ENCODE measurements around the gene MAN2A2.

The MAN2A2 gene

DNA sequence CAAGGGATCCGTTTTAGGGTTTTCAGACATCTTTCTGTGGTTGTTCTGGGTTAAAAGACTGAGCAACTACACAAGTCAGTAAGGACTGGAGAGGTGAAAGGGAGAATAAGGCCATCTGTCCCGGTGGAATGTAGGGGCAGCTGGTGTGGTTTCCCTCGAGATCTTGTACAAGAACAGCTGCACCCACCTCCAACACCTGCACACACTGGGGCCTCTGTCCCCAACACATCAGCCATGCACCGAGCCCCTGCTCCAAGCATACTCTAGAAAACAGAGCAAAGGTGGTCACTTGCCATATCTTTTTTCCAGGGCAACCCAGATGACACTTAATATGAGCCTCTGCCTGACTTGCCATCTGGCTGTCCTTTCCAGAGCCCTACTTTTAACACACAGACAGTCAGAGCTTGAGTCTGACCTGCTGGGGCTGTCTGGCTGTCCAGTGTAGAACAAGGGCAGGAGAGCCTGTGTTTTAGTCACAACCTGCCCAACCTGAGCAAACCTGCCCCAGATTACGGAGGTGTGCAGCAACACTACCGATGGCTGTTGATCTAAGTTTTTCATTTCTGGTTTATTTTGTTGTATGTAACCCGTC, 12.2 kb downstream of the MAN2A2 start:
- Histone ChIP-seq H3K27me3 (ENCODE audit: control insufficient read depth, low read length) (no peaks in the 10 kb centered on the region), H3K4me1 (ENCODE audit: control insufficient read depth, low read length) (peaks cover 12% of the 10 kb centered on the region), H3K79me2 (ENCODE audit: control insufficient read depth, low read length) (no peaks in the 10 kb centered on the region), H3K27ac (ENCODE audit: low read depth, low read length) (0 out of 2 replicates have a peak overlapping the region, but pooled peaks have one; percentile 15), H3K36me3 (ENCODE audit: control insufficient read depth, low read length) (peaks cover 98% of the 10 kb centered on the region), H3F3A (ENCODE audit: control insufficient read depth, insufficient read depth) (no peaks in the 10 kb centered on the region), H3K9me3 (ENCODE audit: control insufficient read depth, insufficient read depth, low read length) (no peaks in the 10 kb centered on the region), H3K4me2 (ENCODE audit: low read length) (no peak overlapping the region), H3K9me2 (replicated peaks; ENCODE audit: control insufficient read depth, low read length) (no peaks in the 10 kb centered on the region), H3K4me3 (ENCODE audit: low read length) (no peak overlapping the region), H4K20me1 (ENCODE audit: control insufficient read depth, insufficient read depth, low read depth, low read length) (no peaks in the 10 kb centered on the region)
- TF ChIP-seq, protein P1, sequence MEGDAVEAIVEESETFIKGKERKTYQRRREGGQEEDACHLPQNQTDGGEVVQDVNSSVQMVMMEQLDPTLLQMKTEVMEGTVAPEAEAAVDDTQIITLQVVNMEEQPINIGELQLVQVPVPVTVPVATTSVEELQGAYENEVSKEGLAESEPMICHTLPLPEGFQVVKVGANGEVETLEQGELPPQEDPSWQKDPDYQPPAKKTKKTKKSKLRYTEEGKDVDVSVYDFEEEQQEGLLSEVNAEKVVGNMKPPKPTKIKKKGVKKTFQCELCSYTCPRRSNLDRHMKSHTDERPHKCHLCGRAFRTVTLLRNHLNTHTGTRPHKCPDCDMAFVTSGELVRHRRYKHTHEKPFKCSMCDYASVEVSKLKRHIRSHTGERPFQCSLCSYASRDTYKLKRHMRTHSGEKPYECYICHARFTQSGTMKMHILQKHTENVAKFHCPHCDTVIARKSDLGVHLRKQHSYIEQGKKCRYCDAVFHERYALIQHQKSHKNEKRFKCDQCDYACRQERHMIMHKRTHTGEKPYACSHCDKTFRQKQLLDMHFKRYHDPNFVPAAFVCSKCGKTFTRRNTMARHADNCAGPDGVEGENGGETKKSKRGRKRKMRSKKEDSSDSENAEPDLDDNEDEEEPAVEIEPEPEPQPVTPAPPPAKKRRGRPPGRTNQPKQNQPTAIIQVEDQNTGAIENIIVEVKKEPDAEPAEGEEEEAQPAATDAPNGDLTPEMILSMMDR (IDR thresholded peaks at IDR 0.05; ENCODE audit: low read depth, low read length, poor library complexity, severe bottlenecking): no peak
- no peak for TF ChIP-seq EZH2phosphoT487 (IDR thresholded peaks at IDR 0.05; ENCODE audit: borderline replicate concordance, low read length)

DNA sequence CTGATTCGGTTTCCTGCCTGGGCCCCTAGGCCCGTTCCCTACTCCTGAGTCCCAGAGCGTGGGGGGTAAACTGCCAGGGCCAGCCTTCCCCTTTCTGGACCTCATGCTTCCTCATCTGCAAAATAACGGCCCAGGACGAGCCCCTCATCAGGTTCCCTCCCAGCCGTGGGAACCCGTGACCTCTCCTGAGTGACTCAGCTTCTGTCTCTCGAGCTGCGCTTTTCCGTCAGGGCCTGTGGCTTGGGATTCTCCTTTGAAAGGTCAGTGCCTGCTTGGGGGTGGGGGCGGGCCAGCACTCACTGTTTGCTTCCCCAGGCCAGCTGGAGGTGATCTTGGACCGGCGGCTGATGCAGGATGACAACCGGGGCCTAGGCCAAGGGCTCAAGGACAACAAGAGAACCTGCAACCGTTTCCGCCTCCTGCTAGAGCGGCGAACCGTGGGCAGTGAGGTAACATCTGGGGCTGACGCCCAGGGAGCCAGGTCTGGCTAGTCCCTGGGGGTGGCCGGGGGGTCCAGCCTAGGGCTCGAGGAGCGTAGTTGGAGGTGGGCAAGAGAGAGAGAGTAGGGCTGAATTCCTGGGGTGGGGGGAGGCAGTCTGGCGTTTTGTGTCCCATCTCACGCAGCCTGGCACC, 12.8 kb downstream of the MAN2A2 start:
- no peaks in the 10 kb centered on the region for H3K79me2 ChIP-seq (ENCODE audit: control insufficient read depth, low read length)
- H3K27ac ChIP-seq (ENCODE audit: low read depth, low read length): 0 out of 2 replicates have a peak overlapping the region, but pooled peaks have one; percentile 15
- no peaks in the 10 kb centered on the region for H3K9me3 ChIP-seq (ENCODE audit: control insufficient read depth, insufficient read depth, low read length)
- no peaks in the 10 kb centered on the region for H3F3A ChIP-seq (ENCODE audit: control insufficient read depth, insufficient read depth)
- peaks cover 12% of the 10 kb centered on the region for H3K4me1 ChIP-seq (ENCODE audit: control insufficient read depth, low read length)
- TF ChIP-seq, protein P1 (IDR thresholded peaks at IDR 0.05; ENCODE audit: low read depth, low read length, poor library complexity, severe bottlenecking): no peak
- TF ChIP-seq EZH2phosphoT487 (IDR thresholded peaks at IDR 0.05; ENCODE audit: borderline replicate concordance, low read length): no peak
- no peak overlapping the region for H3K4me3 ChIP-seq (ENCODE audit: low read length)
- no peak overlapping the region for H3K4me2 ChIP-seq (ENCODE audit: low read length)
- H4K20me1 ChIP-seq (ENCODE audit: control insufficient read depth, insufficient read depth, low read depth, low read length): no peaks in the 10 kb centered on the region
- H3K9me2 ChIP-seq (replicated peaks; ENCODE audit: control insufficient read depth, low read length): no peaks in the 10 kb centered on the region
- no peaks in the 10 kb centered on the region for H3K27me3 ChIP-seq (ENCODE audit: control insufficient read depth, low read length)
- H3K36me3 ChIP-seq (ENCODE audit: control insufficient read depth, low read length): peaks cover 98% of the 10 kb centered on the region

DNA sequence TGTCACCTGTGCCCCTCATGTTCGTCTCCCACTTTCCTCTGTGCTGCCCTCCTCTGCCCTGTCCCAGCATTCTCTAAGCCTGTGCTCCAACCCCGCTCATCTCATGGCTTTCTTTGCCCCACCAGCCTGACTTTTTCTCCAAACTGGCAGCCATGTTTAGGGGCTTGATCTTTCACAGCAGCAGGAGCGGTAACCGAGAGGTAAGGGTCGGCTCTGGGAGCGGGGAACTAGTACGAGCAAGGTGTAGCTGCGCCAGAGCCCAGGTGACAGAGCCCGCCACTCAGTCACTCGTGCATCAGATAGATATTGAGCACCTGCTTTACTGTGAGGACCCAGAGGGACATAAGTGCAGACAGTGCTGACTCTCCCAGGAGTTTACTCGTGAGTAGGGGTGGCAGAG, 13.4 kb downstream of the MAN2A2 start:
- H3K4me1 ChIP-seq (ENCODE audit: control insufficient read depth, low read length): peaks cover 12% of the 10 kb centered on the region
- H3K4me2 ChIP-seq (ENCODE audit: low read length): no peak overlapping the region
- H3K79me2 ChIP-seq (ENCODE audit: control insufficient read depth, low read length): no peaks in the 10 kb centered on the region
- H4K20me1 ChIP-seq (ENCODE audit: control insufficient read depth, insufficient read depth, low read depth, low read length): no peaks in the 10 kb centered on the region
- H3K9me3 ChIP-seq (ENCODE audit: control insufficient read depth, insufficient read depth, low read length): no peaks in the 10 kb centered on the region
- H3K27ac ChIP-seq (ENCODE audit: low read depth, low read length): no peak overlapping the region
- no peaks in the 10 kb centered on the region for H3K9me2 ChIP-seq (replicated peaks; ENCODE audit: control insufficient read depth, low read length)
- no peaks in the 10 kb centered on the region for H3K27me3 ChIP-seq (ENCODE audit: control insufficient read depth, low read length)
- H3F3A ChIP-seq (ENCODE audit: control insufficient read depth, insufficient read depth): no peaks in the 10 kb centered on the region
- H3K4me3 ChIP-seq (ENCODE audit: low read length): no peak overlapping the region
- no peak for TF ChIP-seq EZH2phosphoT487 (IDR thresholded peaks at IDR 0.05; ENCODE audit: borderline replicate concordance, low read length)
- TF ChIP-seq, protein P1 (IDR thresholded peaks at IDR 0.05; ENCODE audit: low read depth, low read length, poor library complexity, severe bottlenecking): no peak
- peaks cover 97% of the 10 kb centered on the region for H3K36me3 ChIP-seq (ENCODE audit: control insufficient read depth, low read length)

All from DOHH2 (cell line).